NCI-H748 (cell line): ENCODE results near the gene SEC11A.
"Not testable (repeated sequence)": the region's sequence is repeated elsewhere in the genome, so short reads cannot be mapped to it uniquely, and the experiment has no call there.

Experiments
- DNase-seq: peaks from one replicate; lab custom pipeline; 2025; ENCODE audit not compliant: unreplicated experiment; lab: John Stamatoyannopoulos, UW

The SEC11A gene

DNA sequence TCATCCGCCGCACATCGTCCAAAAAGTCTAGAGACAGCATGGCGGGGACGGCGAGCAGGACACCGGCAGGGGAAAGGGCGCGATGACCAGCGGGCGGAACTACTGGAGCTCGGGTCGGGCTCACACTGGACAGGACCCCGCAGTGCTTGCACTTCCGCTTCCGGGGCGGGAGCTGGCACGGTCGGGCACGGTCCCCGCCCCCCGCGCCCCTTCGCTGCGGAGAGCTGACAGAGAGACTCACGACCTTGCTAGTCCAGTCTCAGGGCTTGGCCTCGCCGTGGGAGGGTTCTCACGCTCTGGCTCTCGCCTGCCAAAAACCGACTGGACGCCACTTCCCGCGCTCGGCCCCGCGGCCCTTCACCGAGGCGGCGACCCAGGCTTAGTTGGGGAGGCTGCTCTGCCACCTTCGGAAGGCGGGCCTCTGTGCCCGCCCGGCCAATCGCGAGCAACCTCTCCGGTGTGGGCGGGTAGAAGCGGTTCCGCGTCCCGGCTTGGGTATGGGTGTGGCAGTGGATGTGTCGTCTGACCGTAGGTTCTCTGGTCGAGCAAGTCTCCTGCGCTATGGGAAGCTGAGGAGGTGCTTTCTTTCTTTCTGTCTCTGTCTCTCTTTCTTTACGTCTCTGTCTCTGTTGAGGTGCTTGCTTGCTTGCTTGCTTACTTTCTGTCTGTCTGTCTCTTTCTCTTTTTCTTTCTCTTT is at the start of gene SEC11A:
SEC11A (minus strand) TSS at position 104 of the 697 bp plus-strand sequence; CDS start at position 40, 64 bp downstream.
- peak; percentile 91 for DNase-seq

DNA sequence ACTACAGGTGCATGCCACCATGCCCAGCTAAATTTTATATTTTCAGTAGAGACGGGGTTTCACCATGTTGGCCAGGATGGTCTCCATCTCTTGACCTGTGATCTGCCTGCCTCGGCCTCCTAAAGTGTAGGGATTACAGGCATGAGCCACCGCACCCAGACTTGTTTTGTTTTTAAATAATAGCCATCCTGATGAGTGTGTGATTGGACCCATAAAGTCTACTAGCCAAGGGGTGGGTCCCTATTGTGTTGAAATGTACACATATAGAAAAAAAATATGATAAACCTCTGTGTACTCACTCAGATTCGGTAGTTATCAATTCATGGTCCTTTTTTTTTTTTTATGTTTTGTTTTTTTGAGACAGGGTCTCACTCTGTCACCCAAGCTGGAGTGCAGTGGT is 49.7 kb upstream of the SEC11A start:
- DNase-seq, result no peak

- no peak for DNase-seq
These were observed 49.0 kb upstream of the SEC11A start for GRCh38 chr15:84764989-84765388.

DNA sequence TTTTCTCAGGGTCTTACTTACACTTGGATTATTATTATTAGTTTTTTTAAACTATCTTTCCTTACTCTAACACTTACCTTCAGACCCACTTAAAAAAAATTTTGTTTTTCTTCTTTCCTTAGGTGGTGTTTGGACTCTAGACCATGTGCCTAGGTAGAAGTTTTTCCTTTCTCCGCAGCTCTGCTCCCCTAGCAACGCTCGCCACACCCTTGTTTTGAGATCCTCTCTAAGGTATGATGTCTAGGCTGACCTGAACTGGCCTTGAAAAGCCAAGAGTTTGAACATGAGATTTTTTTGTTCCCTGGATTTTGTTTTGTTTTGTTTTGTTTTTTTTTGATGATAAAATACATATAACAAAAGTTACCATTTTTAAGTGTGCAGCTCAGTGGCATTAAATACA is 48.6 kb upstream of the SEC11A start:
- no peak for DNase-seq

DNA sequence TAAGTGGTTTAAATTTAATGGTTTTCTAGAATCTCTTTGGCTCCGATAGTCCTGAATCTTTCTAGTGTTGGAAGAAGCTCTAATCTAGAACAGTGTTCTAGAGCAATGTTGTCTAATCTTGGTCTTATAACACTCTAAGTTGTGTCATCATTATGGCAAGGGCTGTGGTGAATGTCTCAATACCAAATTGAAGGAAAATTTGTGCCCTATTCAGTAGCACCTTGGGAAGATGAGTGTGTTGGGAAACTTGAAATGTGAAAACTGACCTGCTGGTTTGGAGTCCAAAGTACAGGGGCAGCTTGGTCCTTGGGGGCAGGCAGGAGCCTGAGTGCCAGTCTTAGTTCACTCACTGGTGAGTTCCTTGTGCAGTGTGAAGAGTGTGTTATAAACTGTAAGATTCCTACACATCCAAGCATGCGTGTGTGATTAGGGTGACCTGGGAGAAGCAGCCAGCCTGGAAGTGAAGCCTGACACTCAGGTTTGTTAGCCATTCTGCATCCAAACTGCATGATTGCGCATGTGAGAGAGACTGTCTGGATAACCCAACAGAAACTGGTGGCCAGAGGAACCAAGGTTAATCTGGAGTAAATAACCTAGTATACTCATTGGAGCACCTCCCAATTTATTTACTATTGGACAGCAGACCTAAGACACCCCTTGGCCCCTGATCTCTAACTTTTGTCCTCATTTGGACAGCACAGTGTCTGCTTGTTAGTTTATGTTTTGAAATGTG is 47.1 kb upstream of the SEC11A start:
- DNase-seq, result no peak

DNA sequence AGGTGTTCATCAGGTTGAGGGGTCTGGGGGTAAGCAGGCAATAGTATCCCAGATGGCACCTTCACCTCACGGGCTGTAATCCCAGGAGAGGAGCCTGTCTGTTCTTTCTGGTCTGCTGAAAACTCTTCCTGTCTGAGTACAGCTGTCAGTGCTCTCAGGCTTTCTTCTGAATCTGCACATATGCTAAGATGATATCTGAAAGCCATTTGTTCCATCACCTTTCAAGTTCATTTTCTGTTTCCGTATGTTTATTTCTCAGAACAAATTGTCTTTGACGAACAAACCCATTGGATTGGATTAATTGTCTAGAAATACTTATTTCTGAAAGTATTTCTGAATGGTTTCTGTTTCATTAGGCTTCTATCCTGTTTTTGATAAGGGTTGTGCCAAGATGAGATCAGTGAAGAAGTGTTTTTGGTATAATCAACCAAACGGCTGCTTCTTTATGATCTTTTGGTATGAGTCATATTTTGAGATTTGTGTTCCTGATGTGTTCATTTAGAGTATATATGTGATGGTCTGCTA is 45.7 kb upstream of the SEC11A start:
- no peak for DNase-seq

GRCh38 chr15:84760219-84760618 is 44.3 kb upstream of the SEC11A start:
- DNase-seq, result no peak

DNA sequence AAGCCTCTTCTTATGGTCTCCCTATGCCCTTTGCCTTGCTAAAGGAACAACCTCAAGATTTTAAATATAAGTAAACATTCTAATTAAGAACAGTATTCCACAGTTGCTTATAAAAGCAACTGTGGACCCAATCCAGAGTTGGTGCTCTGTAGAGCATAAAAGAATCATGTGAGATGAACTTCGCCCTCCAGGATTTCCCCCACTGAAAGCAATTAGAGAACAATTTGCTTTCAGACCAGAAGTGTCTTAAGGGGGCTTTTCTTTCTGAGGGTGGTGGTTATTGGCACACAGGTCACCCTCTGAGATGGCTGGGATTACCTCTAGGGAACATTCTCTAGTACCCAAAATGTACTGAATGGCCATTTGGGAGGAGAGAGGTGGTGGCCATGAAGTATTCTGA is 43.1 kb upstream of the SEC11A start:
- no peak for DNase-seq

DNA sequence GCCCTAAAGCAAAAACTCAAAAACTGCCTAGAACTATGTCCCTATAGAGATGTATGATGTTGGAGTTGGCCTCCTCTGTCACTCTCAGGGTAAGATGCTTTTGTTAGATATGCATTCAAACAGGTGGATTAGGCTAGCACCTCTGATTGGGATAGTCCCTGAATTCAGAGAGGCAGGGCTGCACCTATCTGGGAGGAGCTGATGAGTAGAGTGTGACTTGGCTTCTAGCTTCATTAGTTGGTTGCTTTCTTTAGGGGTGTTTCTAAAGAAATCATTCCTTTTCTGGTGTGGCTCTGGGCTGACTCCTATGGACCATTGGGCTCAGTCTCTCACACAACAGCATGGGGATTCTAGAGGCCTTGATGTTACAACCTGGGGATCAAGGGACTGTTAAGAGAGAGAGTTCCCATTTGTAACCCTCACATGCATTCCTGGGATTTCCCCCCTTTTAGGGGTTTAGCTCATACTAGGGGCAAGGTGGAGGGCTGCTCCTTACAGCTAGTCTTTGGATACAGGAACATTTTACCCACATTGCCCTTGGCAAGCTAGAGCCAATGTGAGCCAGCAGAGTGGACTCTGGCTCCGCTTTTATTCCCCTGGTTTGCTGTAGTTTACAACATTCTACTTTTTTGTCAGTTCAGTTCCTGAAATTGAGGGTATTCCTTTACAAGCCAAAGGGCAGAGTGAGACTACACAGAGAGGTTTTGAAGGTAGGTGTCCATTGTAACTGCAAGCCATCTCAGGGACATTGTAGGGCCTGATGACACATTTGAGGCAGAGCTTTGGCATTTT is 40.0 kb upstream of the SEC11A start:
- DNase-seq, result no peak

DNA sequence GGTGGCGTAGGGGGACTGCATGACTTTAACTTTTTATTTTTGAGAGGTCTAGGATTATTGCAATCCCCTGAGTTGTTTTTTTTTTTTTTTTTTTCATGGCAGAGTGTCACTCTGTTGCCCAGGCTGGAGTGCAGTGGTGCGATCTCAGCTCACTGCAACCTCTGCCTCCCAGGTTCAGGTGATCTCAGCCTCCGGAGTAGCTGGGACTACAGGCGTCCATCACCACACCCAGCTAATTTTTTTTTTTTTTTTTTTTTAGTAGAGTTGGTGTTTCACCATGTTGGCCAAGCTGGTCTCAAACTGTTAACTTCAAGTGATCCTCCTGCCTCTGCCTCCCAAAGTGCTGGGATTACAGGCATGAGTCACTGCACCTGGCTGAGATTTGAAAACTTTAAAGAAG is 39.0 kb upstream of the SEC11A start:
- not testable (repeated sequence) for DNase-seq

DNA sequence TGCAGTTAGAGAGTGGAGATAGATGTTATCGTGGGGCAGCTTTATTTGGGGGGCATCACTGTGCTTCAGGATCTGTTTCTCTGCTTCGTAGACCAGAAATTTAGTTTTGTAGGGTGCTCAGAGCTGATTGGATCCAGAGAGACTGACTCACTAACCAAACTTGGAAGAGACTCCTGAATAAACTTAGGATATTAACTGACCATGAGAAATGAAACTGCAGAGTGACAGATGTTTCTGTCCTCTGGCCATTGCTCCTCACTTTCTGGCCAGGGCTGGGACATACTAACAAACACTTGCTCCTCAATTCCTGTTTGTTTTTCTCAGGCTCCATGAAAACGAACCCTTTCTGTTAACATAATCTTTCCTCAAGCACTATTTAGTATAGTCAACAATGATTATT is 36.8 kb upstream of the SEC11A start:
- no peak for DNase-seq

DNA sequence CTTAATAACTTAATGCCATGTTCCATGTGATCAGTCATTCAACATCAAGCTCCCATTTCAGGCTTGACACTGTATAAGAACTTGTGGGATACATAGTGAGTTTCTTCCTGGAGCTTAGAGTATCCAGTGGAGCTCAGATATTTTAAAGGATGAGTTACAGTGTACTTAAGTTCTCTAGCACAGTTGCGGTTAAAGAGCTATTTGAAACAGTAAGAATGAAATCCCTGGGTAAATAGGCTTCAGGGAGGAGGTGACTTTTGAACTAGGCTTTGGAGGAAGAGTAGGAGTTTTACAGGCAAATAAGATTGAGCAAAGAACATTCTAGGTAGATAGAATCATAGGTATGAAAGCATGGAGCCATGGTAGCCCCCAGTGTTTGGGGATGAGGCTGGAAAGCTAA is 36.3 kb upstream of the SEC11A start:
- DNase-seq, result no peak

DNA sequence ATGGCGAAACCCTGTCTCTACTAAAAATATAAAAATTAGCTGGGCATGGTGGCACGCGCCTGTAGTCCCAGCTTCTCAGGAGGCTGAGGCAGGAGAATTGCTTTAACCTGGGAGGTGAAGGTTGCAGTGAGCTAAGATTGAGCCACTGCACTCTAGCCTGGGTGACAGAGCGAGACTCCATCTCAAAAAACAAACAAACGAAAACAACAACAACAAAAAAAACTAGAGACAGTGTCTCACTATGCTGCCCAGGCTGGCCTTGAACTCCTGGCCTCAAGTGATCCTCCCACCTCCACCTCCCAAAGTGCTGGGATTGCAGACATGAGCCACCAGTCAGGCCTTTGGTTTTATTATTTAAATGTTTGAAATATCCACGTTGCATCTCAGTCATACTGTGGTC is 35.8 kb upstream of the SEC11A start:
- not testable (repeated sequence) for DNase-seq

GRCh38 chr15:84750583-84751092 is 34.7 kb upstream of the SEC11A start:
- DNase-seq, result no peak

DNA sequence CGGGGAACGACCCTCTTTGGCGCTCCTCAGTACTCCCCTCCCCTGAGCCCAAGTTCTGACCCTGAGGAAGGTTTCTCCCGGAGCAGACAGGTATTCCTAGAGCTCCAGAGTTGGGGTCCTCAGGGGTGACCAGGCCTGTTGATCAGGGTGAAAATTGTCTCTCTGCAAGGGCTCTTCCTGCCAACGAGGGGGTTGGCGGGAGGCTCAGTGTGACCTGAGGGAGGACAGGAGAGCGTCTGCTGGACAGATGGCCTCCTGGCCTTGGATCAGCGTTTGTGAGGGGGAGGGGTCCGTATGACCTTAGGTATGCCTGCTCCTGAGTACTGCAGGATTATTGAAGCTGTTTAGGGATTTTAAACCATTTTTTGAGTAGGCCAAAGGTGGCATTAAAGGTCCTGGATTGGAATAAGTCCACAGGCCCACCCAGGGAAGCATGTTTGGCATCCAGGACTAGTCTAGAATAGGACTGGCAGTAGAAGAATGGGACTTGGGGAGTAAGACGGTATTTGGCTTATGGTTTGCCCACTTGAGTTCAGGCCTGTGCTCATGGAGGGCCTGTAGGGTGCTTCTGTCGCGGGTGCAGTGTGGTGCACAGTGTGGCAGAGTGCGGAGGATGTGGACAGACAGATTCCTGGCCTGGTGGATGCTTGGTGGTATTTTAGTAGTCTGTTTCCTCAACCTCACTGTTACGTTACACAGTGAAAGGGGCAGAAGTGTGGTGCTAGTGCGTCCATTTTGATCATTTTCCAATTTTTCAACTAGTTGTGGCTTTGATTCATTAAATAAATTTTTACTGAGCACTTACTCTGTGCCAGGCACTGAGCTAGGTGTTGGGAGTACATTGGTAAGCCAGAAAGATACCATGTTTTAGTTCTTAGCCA is 33.4 kb upstream of the SEC11A start:
- DNase-seq, result peak; percentile 7

DNA sequence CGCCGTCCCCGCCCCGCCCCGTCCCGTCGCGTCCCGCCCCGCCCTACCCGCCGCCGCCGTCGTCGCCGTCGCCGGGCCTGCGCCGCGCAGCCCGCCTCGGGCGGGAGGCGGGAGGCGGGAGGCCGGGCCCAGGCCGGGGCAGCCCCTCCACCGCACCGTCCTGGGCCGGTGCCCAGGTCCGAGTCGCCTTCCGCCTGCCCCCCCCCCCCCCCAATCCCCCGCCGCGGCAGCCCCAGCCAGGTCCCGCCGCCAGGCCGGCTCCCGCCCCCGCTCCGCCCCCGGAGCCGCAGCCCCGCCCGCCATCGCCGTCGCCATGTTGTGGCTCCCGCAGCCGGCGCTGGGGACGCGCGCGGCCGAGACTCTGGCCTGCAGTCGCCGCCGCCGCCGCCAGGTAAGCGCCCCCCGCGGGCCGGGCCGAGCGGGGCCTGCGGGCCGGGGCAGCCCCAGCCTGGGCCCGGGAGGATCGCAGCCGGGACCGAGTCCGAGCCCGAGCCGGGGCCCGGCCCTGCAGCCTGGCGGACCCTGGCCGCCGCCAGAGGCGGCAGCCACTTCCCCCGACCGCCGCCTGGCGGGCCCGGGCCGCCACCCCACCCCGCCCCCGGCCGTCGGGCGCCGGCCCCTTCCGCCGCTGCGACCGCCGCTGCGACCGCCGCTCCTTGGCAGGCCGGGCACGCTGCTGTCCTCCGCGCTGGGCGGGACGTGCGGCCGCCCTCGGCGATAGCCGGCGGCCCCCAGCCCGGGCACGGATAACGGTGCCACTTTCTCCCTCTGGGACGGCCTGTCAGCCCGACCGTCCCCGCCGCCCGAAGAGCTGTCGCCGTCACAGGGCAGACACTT is 32.6 kb upstream of the SEC11A start, which contains the start of gene ZNF592:
ZNF592 (plus strand) TSS at position 319 of the 837 bp plus-strand sequence. CDS start 34,084 bp downstream, outside the sequence.
- DNase-seq, result peak; percentile 71

- peak; percentile 68 for DNase-seq
These were observed 31.7 kb upstream of the SEC11A start for GRCh38 chr15:84747416-84748273.

DNA sequence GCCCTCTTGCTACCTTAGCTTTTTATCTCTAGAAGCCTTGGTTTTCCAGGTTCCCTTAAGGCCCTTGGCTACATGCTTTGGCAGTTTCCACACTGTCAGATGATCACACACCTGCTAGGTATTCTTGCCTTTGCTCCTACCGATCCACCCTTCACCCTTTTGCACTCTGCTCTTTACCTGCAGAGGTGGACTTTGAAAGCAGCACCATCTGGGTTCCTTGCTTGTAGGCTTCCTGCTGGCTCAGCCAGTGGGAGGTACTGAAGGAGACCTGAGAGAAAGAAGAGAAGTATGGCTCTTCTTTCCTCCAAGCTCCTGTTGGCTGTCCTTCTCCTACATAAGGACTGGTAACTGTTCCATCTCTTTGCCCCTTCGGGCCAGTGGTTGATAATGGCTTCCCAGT is 25.2 kb upstream of the SEC11A start:
- DNase-seq, result no peak
